Activated CD4-positive, alpha-beta T cell treated with anti-CD3 and anti-CD28 coated beads, Interleukin-2, amount 50 U/mL, for 48 hours (primary cell): ENCODE data around the gene SCUBE1.

ENCODE experiments used
- DNase-seq, 2 experiments: peaks; one replicate each; pipeline ENCODE4 v3.0.0-alpha.2; 2020

Gene SCUBE1

DNA sequence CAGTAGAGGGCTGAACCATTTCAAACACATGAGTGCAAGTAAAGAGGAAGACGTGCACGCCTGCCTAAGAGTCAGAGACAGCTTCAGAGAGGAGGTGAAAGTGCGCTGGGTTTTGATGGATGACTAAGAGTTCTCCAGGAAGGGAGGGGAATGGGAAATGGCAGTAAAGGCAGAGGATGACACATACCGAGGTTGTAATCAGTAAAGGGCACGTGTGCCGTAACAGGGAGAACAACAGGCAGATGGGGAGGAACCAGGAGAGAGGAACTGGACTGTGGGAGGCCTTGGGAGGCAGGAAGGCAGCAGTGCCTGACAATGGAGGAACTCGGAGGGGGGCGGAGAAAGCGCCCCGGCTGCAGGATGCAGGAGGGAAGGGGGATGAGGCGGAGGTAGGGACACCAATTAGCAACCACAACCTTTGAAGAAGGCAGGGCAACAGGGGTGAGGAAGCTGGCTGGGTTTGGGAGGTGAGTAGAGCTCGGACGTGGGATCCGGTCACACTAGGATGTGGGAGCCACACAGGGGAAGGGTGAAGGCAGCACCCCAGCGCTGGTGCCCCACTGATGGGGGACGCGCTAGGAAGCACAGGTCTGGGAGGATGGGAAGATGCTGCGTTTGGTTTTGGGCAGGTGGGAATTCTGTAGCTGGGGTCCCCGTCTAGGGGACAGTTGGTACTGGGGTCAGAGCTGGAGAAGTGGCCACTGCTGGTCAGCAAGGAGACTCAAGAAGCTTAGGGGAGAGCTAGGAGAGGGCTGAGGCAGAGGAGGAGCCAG lies 67.4 kb downstream of the SCUBE1 start:
- no peak for DNase-seq

DNA sequence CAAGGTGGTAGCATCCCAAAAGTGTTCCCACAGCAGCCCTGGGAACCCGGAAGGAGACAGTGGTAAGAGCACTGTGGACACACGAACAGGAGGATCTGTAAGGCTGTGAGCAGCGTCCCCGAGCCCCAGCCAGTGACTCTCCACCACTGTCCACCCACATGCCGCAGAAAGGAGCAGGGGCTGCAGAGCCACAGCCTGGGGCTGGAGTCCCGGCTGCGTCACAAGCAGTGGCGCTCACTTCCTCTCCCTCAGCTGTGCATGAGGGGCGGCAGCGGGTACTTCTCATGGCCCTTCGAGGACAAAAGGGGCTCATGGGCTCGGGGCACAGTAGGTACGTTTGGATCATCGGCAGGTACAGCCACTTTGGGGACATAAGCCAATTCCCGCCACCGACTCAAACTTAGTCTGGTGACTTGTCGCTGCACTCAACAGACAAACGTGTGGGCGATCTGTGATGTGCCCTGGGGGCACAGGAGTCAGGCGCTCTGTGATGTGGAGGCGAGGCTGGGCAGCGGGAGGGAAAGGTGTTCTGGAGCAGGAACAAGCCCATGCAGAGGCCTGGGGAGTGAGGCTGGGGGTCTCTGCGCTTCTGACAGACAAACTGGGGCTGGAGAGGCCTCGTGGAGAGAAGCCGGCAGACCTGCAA lies 68.5 kb downstream of the SCUBE1 start:
- no peak for DNase-seq

- DNase-seq: peak; percentile 34 to 48
These were observed 69.2 kb downstream of the SCUBE1 start for GRCh38 chr22:43273902-43274484.

- no peak for DNase-seq
These were observed 70.3 kb downstream of the SCUBE1 start for GRCh38 chr22:43272869-43273318.

DNA sequence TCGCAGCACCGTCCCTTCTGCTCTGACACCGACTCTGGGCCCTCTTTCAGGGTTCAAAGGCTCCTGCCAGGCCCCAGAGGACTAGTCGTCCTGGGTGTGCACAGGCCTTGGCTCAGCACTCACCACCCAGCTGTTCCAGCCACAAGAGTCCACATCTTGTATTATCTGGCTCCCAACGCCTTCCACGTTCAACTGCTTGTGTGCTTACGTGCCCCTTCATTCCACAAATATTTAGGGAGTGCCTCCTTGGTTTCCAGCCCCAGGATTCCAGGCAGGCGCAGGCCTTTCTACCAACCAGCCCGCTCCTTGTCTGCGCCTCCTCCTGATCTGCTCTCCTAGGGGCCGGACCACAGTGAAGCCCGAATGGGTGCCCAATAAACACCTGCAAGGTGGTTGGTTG lies 70.9 kb downstream of the SCUBE1 start:
- no peak for DNase-seq

DNA sequence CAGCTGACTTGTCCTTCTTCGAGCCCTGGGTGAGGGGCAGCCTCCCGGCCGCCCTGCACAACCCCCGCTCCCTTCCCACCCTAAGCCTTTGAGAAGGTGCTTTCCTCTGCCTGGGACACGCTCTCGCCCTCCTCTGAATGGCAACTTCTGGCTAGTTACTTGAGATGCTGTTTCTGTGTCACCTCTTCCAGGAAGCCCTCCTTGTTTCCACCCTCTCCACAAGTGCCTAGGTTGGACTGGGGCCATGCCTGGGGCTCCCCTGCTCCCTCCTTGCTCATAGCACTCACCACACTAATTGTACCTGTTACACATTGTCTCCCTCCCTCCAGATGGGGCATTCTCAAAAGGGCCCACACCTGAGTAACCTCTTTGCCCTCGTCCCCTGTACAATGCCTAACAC lies 72.2 kb downstream of the SCUBE1 start:
- DNase-seq: no peak

DNA sequence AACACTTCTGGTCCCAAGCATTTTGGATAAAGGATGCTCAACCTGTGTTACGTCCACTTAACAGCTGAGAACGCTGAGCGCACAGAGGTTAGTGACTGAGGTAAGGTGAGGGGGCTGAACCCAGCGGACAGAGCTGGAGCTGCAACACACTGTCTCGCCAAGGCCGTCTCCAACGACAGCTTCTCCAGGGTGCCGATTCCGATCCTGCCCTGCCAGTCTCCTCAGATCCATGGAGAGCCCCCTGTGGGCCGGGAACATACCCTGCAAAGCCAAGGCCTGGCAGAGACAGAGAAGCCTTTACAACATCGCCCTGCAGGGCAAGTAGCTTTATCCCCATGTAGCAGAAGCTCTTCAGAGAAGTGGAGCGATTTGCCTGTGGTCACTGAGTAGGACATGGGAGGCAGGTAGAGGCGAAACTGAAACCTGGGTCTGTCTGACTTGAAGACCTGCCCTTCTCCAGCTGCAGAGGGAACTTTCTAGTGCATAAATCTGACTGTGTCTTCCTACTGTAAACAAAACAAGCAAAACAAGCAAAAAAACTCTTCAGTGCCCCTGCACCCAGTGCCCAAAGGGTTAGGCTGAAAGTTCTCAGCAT lies 72.8 kb downstream of the SCUBE1 start:
- DNase-seq: no peak

DNA sequence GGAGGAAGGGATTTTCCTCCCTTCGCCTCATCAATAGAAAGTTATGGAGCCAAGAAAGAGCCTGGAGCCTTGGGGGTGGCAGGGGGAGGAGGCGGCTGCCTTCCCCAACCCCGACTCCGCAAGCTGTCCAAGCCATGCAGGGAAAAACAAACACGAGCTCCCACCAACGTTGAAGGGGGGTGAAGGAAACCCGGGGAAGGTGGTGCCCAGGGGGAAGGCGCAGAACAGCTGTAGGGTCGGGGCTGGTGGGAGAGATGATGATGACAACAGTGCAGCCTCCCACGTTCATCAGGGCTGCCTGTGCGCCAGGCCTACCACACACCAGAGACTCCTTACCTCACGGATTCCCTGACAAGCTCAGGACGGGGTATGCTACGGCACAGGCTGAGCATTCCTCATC lies 73.5 kb downstream of the SCUBE1 start:
- no peak for DNase-seq

DNA sequence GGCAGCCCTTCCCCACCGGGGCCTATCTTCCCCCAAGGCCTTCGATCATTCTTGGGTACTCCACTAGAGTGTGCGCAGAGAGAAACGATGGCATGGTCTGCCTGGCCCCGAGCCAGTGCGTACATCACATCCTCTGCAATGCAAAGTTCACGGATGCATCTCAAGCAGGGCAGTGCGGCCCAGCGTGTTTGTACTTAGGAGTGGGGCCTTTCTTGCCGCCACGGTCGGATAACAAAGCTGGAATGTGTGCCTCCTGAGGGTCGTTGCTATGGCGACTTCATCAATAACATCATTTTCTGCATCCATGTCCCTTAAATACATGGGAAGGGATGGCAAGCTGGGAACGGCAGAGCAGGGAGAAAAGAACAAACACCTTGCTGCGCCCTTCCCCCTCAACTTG lies 73.9 kb downstream of the SCUBE1 start:
- DNase-seq: no peak

DNA sequence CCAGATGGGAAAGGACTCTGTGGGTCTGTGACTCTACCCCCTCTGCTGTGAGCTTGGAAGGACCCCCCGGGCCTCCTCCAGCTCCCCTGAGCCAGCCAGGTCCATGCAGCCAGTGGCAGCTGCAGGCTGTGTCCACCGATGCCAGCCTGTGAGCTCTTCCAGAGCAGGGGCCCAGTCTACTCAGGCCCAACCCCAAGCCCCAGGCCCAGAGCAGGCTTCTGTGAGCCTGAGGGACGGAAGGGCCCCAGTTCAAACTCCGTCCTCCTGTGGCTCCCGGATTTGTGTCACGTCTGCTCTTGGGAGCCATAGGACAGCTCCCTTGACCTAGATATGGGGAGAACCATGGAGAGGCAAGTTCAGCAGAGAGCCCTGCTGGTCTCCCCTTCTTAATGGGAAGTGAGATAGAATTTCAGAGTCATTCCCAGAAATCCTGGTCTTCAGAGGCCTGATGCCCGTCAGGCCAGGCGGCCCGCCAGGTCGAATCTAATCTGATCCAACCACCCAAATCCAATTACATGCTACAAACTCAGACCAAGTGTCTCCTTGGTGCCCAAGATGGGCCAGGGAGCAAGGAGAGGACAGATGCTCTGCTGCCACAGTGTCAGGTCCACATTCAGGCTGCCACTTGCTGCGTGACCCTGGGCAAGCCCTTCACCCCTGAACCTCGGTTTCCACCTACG lies 75.1 kb downstream of the SCUBE1 start:
- DNase-seq: no peak

DNA sequence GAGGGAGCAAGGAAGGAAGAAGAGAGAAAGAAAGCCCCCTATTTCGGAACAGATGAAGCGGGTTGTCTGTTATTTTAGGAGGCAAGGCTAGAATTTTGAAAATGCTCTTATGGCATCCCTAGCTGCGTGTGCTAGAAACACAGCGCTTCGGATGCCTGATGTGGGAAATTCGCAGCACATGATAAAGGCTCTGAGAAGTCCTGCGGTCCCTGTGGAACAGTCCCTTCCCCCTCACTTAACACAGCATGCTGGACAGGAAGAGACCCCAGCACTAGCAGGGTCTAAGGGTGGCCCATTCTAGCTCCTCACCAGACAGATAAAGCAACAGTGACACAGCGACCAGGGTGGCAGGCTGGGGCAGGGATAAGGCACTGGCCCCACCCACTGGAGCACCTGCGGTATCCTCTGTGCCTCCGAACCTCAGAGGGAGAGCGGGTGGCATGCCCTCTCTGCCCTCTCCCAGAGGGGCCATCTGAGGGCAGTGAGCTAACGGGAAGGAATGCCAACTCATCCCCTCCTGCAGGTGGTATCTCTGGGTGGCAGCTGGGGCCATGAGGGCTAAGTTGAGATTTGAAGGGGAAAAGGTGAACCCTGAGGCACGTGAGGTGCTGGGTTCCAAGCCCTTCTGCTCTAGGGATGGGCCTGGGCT lies 75.7 kb downstream of the SCUBE1 start:
- no peak for DNase-seq

GRCh38 chr22:43266076-43266475 lies 77.1 kb downstream of the SCUBE1 start:
- DNase-seq: no peak

DNA sequence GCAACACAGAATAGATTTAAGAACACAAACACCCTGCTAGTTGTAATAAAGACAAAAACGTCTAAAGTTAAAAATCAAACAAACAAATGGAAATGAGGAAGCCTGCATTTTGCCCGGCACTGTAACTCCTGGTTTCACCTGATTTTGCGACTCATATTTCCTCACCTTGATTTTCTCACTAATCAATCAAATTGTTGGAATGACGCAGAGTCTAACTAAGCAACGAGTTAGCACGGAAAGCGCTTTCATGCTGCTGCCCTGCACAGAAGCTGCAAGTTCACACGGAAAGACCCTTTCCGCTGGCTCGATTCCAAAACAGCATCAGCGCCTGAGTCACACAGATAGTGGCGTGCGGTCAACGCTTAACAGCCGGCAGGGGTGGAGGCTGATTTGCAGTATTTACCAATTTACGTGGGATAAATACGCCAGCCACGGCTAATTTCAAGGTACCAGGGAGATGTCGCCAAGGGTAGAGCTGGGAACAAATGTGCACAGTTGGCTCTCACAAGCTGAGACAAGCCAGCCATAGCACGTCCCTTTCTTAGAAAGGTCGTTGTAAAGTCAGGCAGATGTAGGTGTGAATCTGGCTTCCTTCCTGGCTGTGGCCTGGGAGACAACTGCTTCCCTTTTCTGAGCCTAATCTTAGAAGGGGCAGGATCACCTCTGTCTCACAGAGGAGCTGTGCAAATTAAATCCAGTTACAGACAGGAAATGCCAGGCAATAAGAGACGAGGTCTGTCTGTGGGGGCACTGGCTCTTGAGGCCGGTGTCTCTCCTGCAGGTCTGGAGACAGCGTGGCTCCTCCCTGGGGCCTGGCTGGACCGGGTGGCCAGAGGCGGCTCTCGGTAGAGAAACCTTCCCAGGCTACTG lies 79.3 kb downstream of the SCUBE1 start:
- DNase-seq: peak; percentile 79 to 85

- DNase-seq: peak; percentile 20 to 29
These were observed 80.1 kb downstream of the SCUBE1 start for GRCh38 chr22:43262990-43263644.

GRCh38 chr22:43260331-43261231 lies 82.6 kb downstream of the SCUBE1 start:
- DNase-seq: no peak

DNA sequence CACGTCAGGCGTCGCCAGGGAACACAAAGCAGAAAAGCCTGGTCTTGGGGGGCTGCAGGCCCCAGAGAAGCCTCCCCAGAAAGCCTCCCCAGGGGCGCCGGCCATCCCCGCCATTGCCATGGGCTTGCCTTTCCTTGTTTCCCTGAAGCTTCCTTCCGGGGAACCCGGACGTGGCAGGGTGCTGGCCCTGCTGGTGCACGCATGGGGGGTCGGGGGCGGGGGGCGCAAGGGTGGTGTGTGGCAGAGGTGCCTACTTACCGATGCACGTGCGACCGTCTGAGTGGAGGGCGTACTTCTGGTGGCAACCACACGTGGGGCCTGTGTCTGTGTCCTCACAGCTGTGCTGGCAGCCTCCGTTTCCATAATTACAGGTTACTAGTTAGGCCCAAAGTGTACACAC lies 85.2 kb downstream of the SCUBE1 start:
- DNase-seq: no peak

DNA sequence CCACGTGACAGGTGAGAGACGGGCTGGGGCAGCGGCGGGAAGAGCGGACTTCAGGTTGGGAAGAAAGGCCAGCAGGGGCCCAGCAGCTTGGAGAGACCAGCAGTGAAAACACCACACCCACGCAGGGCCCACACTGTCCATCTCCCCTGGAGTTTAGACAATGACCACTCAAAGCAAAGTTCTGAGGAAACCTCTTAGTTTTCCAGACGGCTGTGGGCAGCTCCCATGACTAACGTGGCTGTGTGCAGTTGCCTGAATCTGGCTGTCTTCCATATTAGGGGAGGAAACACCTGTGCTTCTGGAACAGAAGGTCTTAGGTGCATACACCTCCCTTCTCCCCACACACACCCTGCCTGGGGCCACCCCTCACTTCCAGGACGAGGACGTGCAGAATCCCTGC lies 85.6 kb downstream of the SCUBE1 start:
- no peak for DNase-seq

DNA sequence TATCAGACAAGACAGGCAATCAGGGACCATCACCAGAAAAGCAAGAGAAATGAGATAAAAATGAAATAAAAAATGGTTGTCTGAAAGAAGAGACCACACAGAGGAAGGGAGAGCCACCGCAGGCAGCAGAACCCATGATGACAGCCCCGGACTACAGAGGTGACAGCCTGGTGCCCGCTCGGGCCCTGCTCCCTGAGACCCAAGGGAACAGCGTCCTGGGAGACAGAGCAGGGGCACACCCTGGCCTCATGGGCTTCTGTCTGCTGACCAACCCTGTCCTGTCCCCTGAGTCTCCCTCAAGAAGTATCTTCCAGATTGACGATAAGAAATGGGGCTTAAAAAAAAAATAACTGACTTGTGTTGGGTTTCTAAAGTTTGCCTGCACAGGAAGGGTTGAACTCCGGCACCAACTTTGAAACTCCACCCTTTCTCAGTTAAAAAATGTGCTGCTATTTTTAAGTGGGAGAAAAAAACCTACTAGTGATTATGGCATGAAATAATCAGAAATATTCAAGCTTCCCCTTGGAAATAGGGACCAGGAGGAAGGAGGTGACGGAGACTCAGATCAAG lies 86.1 kb downstream of the SCUBE1 start:
- no peak for DNase-seq

- no peak for DNase-seq
These were observed 86.6 kb downstream of the SCUBE1 start for GRCh38 chr22:43256569-43256968.

GRCh38 chr22:43255299-43255698 lies 87.9 kb downstream of the SCUBE1 start:
- DNase-seq: no peak
